ENCODE measurements around the gene UTP14C. TPM values are rescaled to one million over a fixed set of nuclear protein-coding genes. Genes with fewer than 3 reads are reported as not detected.

The UTP14C gene
- total and polyA plus RNA-seq, 2 of the 13 experiments (the other 11 are each of a cell fraction or from before 2014, with no cell fraction given), result 8.8 to 12.2 TPM

DNA sequence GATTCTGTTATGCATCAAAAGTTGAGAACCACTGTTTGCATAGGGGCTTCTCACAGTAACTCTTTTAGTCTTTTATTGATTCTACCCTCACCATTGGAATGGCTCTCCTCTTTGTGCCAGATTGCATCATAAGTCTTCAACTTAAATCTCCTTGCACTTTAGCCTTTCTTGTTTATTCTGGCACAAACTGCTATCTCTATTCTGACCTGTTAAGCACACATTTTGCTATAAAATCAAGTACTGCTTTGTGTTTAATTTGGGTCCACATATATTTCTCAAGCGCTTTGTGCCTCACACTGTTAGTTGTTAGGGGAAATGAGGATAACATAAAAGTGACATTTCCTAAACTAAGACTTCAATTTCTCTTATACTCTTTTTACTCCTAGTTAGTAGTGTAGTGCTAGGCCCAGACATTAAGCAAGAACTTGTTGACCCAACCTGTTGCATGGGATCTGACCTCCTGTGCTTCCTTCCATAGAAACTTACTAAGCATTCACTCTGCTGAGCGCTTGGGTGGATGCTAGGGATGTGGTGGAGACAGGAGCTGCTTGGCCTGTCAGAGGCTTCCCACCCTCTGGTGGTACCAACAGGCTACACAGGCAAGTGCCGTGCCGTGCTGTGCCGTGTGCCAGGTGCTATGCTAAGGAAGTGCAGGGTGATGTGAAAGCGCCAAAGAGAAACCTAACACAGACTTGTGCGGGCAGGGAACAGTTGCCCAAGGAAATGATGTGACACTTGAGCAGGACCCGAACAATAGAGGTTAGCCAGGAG is 1.2 kb downstream of the UTP14C start (continued):
- TF ChIP-seq, protein P1, sequence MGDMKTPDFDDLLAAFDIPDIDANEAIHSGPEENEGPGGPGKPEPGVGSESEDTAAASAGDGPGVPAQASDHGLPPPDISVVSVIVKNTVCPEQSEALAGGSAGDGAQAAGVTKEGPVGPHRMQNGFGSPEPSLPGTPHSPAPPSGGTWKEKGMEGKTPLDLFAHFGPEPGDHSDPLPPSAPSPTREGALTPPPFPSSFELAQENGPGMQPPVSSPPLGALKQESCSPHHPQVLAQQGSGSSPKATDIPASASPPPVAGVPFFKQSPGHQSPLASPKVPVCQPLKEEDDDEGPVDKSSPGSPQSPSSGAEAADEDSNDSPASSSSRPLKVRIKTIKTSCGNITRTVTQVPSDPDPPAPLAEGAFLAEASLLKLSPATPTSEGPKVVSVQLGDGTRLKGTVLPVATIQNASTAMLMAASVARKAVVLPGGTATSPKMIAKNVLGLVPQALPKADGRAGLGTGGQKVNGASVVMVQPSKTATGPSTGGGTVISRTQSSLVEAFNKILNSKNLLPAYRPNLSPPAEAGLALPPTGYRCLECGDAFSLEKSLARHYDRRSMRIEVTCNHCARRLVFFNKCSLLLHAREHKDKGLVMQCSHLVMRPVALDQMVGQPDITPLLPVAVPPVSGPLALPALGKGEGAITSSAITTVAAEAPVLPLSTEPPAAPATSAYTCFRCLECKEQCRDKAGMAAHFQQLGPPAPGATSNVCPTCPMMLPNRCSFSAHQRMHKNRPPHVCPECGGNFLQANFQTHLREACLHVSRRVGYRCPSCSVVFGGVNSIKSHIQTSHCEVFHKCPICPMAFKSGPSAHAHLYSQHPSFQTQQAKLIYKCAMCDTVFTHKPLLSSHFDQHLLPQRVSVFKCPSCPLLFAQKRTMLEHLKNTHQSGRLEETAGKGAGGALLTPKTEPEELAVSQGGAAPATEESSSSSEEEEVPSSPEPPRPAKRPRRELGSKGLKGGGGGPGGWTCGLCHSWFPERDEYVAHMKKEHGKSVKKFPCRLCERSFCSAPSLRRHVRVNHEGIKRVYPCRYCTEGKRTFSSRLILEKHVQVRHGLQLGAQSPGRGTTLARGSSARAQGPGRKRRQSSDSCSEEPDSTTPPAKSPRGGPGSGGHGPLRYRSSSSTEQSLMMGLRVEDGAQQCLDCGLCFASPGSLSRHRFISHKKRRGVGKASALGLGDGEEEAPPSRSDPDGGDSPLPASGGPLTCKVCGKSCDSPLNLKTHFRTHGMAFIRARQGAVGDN (CRISPR knock-in tag; IDR thresholded peaks at IDR 0.05), result peak; percentile 86
- TF ChIP-seq GFI1 (CRISPR knock-in tag; IDR thresholded peaks at IDR 0.05; ENCODE audit: borderline replicate concordance), result peak; percentile 81
- TF ChIP-seq SPEN (CRISPR knock-in tag; IDR thresholded peaks at IDR 0.05; ENCODE audit: low read depth), result peak; percentile 71; the same call in 1 of the 2 replicates
- TF ChIP-seq HNF4G (IDR thresholded peaks at IDR 0.05; ENCODE audit: borderline replicate concordance, low read depth, low read length), result peak; percentile 94
- peak; percentile 47; the same call in 1 of the 2 replicates for TF ChIP-seq HNF4G (CRISPR knock-in tag; IDR thresholded peaks at IDR 0.05; ENCODE audit: borderline replicate concordance, low read depth)
- TF ChIP-seq HNF4A (CRISPR knock-in tag; IDR thresholded peaks at IDR 0.05), result peak; percentile 96
- TF ChIP-seq NONO (IDR thresholded peaks at IDR 0.05), result no peak
- peak; percentile 70 for TF ChIP-seq NONO (CRISPR knock-in tag; conservative IDR thresholded peaks at IDR 0.05)
- peak; percentile 73 to 97; a peak in 3 of 4 replicates for TF ChIP-seq EP300 (IDR thresholded peaks at IDR 0.05; ENCODE audit: low read depth in 2 of 2, low read length in 2 of 2)
- TF ChIP-seq EP300 (CRISPR knock-in tag; IDR thresholded peaks at IDR 0.05; ENCODE audit: borderline replicate concordance), result peak; percentile 82
- peak; percentile 91 for TF ChIP-seq PITX1 (CRISPR knock-in tag; IDR thresholded peaks at IDR 0.05)
- peak; percentile 54 for TF ChIP-seq ZFY (CRISPR knock-in tag; IDR thresholded peaks at IDR 0.05)
- TF ChIP-seq DPF2 (CRISPR knock-in tag; IDR thresholded peaks at IDR 0.05; ENCODE audit: borderline replicate concordance, low read depth), result peak; percentile 83; the same call in 1 of the 2 replicates
- peak; percentile 53; the same call in 1 of the 2 replicates for TF ChIP-seq ARNT2 (CRISPR knock-in tag; IDR thresholded peaks at IDR 0.05; ENCODE audit: low read depth)
- TF ChIP-seq NFIC (IDR thresholded peaks at IDR 0.05; ENCODE audit: low read length), result peak; percentile 97
- peak; percentile 56 for TF ChIP-seq TEAD3 (CRISPR knock-in tag; optimal IDR thresholded peaks at IDR 0.05; ENCODE audit: borderline replicate concordance)
- TF ChIP-seq, protein P2, sequence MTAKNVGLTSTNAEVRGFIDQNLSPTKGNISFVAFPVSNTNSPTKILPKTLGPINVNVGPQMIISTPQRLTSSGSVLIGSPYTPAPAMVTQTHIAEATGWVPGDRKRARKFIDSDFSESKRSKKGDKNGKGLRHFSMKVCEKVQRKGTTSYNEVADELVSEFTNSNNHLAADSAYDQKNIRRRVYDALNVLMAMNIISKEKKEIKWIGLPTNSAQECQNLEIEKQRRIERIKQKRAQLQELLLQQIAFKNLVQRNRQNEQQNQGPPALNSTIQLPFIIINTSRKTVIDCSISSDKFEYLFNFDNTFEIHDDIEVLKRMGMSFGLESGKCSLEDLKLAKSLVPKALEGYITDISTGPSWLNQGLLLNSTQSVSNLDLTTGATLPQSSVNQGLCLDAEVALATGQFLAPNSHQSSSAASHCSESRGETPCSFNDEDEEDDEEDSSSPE (CRISPR knock-in tag; IDR thresholded peaks at IDR 0.05), result peak; percentile 37; the same call in 1 of the 2 replicates
- TF ChIP-seq TCF7 (IDR thresholded peaks at IDR 0.05; ENCODE audit: low read depth), result peak; percentile 86
- TF ChIP-seq ZNF331 (CRISPR knock-in tag; IDR thresholded peaks at IDR 0.05), result peak; percentile 67; the same call in 1 of the 2 replicates
- peak; percentile 70; the same call in 1 of the 2 replicates for TF ChIP-seq SOX13 (IDR thresholded peaks at IDR 0.05)
- TF ChIP-seq SOX13 (CRISPR knock-in tag; conservative IDR thresholded peaks at IDR 0.05 in 1 of 2, IDR thresholded peaks at IDR 0.05 in 1 of 2), result peak in 1 of 2 experiments; percentile 94; a peak in 2 of 4 replicates
- TF ChIP-seq FOSL1 (CRISPR knock-in tag; IDR thresholded peaks at IDR 0.05; ENCODE audit: borderline replicate concordance), result no peak
- TF ChIP-seq CBX5 (CRISPR knock-in tag; IDR thresholded peaks at IDR 0.05; ENCODE audit: borderline replicate concordance), result peak; percentile 33; the same call in 1 of the 2 replicates
